Measurements from ENCODE around the gene LRRC46.

The LRRC46 gene

DNA sequence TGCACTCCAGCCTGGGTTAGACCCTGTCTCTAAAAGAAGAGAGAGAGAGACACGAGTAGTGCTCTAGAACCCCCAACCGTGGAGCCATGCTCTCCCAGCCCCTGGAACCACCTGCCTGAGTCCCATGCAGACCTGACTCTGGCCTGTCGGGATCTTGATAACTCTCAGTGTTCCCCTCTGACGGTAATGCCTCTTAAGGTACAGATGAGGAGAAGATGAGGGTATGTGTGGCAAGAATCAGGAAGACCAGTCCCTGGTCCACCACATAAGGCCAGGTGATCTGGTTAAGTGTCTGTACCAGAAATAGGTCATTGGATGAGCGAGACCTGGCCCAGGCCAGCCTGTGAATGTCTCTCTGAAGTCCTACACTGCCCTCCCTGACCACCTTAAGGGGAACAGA is 28.3 kb upstream of the LRRC46 start:
- POLR2A ChIA-PET (ENCODE audit: low non-redundant PET), result no interaction called here
- CTCF ChIA-PET, result interaction anchor here (0.7 kb wide), 1 partner anchor 8 kb away, joined by 3 read pairs; no protein-coding TSS in a partner anchor
- H3K27ac ChIP-seq, result no peak overlapping the region
- TF ChIP-seq, protein P1, sequence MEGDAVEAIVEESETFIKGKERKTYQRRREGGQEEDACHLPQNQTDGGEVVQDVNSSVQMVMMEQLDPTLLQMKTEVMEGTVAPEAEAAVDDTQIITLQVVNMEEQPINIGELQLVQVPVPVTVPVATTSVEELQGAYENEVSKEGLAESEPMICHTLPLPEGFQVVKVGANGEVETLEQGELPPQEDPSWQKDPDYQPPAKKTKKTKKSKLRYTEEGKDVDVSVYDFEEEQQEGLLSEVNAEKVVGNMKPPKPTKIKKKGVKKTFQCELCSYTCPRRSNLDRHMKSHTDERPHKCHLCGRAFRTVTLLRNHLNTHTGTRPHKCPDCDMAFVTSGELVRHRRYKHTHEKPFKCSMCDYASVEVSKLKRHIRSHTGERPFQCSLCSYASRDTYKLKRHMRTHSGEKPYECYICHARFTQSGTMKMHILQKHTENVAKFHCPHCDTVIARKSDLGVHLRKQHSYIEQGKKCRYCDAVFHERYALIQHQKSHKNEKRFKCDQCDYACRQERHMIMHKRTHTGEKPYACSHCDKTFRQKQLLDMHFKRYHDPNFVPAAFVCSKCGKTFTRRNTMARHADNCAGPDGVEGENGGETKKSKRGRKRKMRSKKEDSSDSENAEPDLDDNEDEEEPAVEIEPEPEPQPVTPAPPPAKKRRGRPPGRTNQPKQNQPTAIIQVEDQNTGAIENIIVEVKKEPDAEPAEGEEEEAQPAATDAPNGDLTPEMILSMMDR (conservative IDR thresholded peaks at IDR 0.05; ENCODE audit: low read depth), result no peak
- no peak for DNase-seq (ENCODE audit: low spot score)

DNA sequence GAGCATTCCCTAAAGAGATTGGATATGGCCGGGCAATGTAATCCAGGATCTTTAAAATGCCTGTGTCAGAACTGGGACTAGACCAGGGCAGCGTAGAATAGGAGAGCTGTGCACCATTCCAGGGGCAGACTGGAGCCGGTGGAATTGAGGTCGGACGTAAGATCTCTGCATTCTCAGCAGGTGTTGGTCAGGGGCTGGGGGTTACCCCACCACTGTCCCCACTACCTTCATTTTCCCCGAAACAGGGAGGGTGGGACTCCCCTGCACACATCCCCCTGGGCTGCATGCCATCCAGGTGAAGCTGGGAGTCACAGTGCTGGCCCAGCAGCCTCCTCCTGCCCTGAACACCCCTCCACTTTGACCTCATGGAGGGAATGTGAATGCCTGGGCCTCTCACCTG is 27.7 kb upstream of the LRRC46 start:
- TF ChIP-seq, protein P1 (conservative IDR thresholded peaks at IDR 0.05; ENCODE audit: low read depth), result no peak
- ChIA-PET POLR2A (ENCODE audit: low non-redundant PET) (no interaction called here), CTCF (interaction anchor here (0.6 to 0.7 kb wide), 2 partner anchors 9 to 48 kb away, joined by 3 to 4 read pairs; no protein-coding TSS in a partner anchor)
- DNase-seq (ENCODE audit: low spot score), result no peak
- H3K27ac ChIP-seq, result no peak overlapping the region

DNA sequence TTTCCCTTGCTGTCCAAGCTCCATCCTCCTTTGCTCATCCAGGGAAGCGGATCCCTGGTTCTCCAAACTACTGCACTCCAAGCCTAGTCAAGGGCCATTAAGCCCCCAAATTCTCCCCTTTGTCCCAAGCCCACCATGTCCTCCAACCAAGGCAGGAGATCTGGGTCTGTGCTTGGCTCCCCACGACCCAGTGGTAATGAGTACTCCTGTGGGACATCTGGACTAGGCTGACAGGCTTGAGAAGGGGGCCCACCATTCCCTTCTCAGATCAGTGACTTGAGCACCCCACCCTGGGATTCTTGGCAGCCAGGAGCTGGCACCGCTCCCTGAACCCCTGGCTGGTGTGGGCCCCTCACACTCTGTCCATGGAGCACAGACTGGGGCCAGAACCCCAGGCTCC is 27.0 kb upstream of the LRRC46 start:
- POLR2A ChIA-PET (ENCODE audit: low non-redundant PET), result no interaction called here
- no peak for DNase-seq (ENCODE audit: low spot score)
- H3K27ac ChIP-seq, result no peak overlapping the region
- TF ChIP-seq, protein P1 (conservative IDR thresholded peaks at IDR 0.05; ENCODE audit: low read depth), result no peak
- CTCF ChIA-PET, result interaction anchor here (0.5 kb wide), 1 partner anchor 142 kb away, joined by 5 read pairs; no protein-coding TSS in a partner anchor

DNA sequence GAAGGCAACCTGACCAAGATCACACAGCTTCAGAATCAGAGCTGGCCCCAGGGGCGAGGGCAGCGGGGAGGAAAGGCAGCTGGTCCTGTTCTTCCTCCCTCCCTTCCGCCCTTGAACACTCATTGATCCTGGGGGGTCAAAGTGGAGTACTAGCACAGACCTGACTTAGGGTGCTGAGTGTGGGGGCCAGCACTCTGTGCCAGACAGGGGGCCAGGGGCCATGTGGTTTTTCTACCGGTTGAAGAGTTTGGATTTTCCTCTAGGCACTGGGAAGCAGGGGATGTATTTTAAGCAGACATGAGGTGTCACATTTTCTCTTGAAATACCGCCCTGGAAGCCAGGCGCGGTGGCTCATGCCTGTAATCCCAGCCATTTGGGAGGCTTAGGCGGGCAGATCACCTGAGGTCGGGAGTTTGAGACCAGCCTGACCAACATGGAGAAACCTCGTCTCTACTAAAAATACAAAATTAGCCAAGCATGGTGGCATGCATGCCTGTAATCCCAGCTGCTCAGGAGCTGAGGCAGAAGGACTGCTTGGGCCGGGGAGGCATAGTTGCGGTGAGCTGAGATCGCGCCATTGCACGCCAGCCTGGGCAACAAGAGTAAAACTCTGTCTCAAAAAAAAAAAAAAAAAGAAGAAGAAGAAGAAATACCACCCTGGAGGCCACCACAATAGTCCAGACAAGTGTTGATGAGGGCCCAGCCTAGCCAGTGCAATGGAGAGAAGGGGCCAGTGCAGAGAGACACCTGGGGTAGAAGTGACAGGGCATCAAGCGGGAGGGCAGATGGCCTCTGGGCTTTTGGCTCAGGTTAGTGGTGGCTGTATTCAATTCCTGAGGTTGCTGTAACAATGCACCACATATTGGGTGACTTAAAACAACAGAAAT is 25.2 kb upstream of the LRRC46 start:
- DNase-seq (ENCODE audit: low spot score), result no peak
- ChIA-PET CTCF (no interaction called here), POLR2A (ENCODE audit: low non-redundant PET) (no interaction called here)
- TF ChIP-seq, protein P1 (conservative IDR thresholded peaks at IDR 0.05; ENCODE audit: low read depth), result no peak
- H3K27ac ChIP-seq, result no peak overlapping the region

DNA sequence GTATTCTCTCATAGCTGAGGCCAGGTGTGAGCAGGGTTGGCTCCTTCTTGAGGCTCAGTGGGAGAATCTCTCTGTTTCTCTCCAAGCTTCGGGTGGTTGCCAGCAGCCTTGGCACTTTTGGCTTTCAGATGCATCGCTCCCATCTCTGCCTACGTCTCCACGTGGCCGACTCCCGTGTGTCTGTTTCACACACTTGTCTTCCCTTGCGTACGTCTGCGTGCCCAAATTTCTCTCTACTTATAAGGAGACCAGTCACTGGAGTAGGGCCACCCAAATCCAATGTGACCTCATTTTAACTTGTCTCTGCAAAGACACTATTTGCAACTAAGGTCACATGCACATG is 24.6 kb upstream of the LRRC46 start:
- no peak overlapping the region for H3K27ac ChIP-seq
- POLR2A ChIA-PET (ENCODE audit: low non-redundant PET), result no interaction called here
- CTCF ChIA-PET, result no interaction called here
- no peak for DNase-seq (ENCODE audit: low spot score)
- TF ChIP-seq, protein P1 (conservative IDR thresholded peaks at IDR 0.05; ENCODE audit: low read depth), result no peak

DNA sequence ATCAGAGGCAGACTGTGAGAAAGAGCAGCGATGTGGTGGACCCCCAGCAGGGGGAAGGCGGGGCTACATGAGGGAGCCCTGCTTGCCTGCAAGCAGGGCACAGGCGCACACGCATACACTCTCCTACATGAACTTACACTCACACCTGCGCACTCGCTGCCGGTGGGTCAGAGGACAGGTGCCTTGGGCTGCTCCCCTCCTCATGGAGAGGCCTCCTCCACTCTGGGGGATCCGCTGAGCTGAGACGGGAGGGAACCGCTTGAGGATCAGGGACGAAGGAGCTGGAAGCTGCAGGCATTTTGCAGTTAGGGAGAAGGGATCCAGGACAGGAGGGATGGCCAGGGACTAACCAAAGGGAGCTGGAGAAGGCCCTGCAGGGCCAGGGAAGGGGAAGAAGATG is 24.0 kb upstream of the LRRC46 start:
- ChIA-PET POLR2A (ENCODE audit: low non-redundant PET) (no interaction called here), CTCF (no interaction called here)
- DNase-seq (ENCODE audit: low spot score), result no peak
- TF ChIP-seq, protein P1 (conservative IDR thresholded peaks at IDR 0.05; ENCODE audit: low read depth), result no peak
- H3K27ac ChIP-seq, result no peak overlapping the region
